ENCODE data around the gene KPNB1.

- TF ChIP-seq CTCF (IDR thresholded peaks at IDR 0.05; ENCODE audit: insufficient read depth, low read length, poor library complexity, severe bottlenecking) (no peak), EZH2phosphoT487 (conservative IDR thresholded peaks at IDR 0.05; ENCODE audit: low read length) (no peak)
Observed at GRCh38 chr17:47676199-47676472, 26.4 kb downstream of the KPNB1 start.

All from SU-DHL-6 (cell line).